Liver (tissue), 3 donors: ENCODE results near the gene DVL1.

Experiments used
- HNF4G ChIP-seq: IDR thresholded peaks from 2 replicates; pipeline ENCODE4 v1.6.1; 2016; ENCODE audit warnings: antibody characterized with exemption
- RAD21 ChIP-seq, 2 donors: IDR thresholded peaks; 2 replicates each; pipeline ENCODE4 v1.6.1; 2016; ENCODE audit warnings: antibody characterized with exemption in 2 of 2, mild to moderate bottlenecking in 2 of 2
- RXRA ChIP-seq, 2 donors: IDR thresholded peaks; 2 replicates each; pipeline ENCODE4 v1.6.1; 2017 to 2018; ENCODE audit warnings: antibody characterized with exemption in 2 of 2, mild to moderate bottlenecking in 1 of 2
- SP1 ChIP-seq: IDR thresholded peaks from 2 replicates; pipeline ENCODE4 v1.6.1; 2018; ENCODE audit warnings: antibody characterized with exemption, mild to moderate bottlenecking
- TAF1 ChIP-seq: conservative IDR thresholded peaks from 2 replicates; pipeline ENCODE4 v1.6.1; 2016; ENCODE audit warnings: antibody characterized with exemption, mild to moderate bottlenecking
- YY1 ChIP-seq: IDR thresholded peaks from 2 replicates; pipeline ENCODE4 v1.6.1; 2016; ENCODE audit warnings: antibody characterized with exemption, mild to moderate bottlenecking
- TF ChIP-seq, protein P1 (sequence below): IDR thresholded peaks from 2 replicates; pipeline ENCODE4 v1.6.1; 2016; ENCODE audit warnings: antibody characterized with exemption
- TF ChIP-seq, protein P2 (sequence below): fragments of 150-350 bp; IDR thresholded peaks from 2 replicates; pipeline ENCODE4 v1.5.1; 2017; ENCODE audit warnings: improper control_type of control experiment, low read depth, low read length; ENCODE audit not compliant: missing input control
- TF ChIP-seq, protein P3 (sequence below): IDR thresholded peaks from 2 replicates; pipeline ENCODE4 v1.6.1; 2016; ENCODE audit warnings: antibody characterized with exemption, mild to moderate bottlenecking
- TF ChIP-seq, protein P4 (sequence below): IDR thresholded peaks from 2 replicates; pipeline ENCODE4 v1.6.1; 2016; ENCODE audit warnings: antibody characterized with exemption
- TF ChIP-seq, protein P5 (sequence below): IDR thresholded peaks from 2 replicates; pipeline ENCODE4 v1.6.1; 2016; ENCODE audit warnings: antibody characterized with exemption
- donor health status: healthy.
- donor health status: healthy.

DNA sequence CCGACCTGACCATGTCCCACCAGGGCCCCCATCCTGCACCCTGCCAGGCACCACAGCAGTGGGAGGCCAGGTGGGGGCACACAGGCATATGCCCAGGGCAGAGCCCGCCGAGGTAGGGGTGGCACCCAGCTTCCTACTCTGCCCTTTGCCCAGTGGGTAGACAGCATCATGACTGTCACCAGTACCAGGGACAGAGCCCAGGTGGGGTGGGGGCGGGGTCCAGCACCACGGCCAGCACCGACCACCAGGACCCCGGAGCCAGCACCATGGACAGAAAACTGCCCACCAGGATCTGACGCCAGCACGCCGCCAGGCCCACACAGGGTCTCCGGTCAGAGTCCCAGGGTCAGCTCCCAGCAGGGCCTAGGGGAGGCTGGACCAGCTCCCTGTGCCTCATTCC, 14.4 kb downstream of the DVL1 start:
- TF ChIP-seq, protein P1, sequence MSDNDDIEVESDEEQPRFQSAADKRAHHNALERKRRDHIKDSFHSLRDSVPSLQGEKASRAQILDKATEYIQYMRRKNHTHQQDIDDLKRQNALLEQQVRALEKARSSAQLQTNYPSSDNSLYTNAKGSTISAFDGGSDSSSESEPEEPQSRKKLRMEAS, result no peak
- TF ChIP-seq, protein P2, sequence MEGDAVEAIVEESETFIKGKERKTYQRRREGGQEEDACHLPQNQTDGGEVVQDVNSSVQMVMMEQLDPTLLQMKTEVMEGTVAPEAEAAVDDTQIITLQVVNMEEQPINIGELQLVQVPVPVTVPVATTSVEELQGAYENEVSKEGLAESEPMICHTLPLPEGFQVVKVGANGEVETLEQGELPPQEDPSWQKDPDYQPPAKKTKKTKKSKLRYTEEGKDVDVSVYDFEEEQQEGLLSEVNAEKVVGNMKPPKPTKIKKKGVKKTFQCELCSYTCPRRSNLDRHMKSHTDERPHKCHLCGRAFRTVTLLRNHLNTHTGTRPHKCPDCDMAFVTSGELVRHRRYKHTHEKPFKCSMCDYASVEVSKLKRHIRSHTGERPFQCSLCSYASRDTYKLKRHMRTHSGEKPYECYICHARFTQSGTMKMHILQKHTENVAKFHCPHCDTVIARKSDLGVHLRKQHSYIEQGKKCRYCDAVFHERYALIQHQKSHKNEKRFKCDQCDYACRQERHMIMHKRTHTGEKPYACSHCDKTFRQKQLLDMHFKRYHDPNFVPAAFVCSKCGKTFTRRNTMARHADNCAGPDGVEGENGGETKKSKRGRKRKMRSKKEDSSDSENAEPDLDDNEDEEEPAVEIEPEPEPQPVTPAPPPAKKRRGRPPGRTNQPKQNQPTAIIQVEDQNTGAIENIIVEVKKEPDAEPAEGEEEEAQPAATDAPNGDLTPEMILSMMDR, result no peak
- TF ChIP-seq HNF4G, result no peak
- no peak for TF ChIP-seq SP1
- TF ChIP-seq, protein P3, sequence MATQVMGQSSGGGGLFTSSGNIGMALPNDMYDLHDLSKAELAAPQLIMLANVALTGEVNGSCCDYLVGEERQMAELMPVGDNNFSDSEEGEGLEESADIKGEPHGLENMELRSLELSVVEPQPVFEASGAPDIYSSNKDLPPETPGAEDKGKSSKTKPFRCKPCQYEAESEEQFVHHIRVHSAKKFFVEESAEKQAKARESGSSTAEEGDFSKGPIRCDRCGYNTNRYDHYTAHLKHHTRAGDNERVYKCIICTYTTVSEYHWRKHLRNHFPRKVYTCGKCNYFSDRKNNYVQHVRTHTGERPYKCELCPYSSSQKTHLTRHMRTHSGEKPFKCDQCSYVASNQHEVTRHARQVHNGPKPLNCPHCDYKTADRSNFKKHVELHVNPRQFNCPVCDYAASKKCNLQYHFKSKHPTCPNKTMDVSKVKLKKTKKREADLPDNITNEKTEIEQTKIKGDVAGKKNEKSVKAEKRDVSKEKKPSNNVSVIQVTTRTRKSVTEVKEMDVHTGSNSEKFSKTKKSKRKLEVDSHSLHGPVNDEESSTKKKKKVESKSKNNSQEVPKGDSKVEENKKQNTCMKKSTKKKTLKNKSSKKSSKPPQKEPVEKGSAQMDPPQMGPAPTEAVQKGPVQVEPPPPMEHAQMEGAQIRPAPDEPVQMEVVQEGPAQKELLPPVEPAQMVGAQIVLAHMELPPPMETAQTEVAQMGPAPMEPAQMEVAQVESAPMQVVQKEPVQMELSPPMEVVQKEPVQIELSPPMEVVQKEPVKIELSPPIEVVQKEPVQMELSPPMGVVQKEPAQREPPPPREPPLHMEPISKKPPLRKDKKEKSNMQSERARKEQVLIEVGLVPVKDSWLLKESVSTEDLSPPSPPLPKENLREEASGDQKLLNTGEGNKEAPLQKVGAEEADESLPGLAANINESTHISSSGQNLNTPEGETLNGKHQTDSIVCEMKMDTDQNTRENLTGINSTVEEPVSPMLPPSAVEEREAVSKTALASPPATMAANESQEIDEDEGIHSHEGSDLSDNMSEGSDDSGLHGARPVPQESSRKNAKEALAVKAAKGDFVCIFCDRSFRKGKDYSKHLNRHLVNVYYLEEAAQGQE, result no peak
- TF ChIP-seq TAF1, result no peak
- no peak for TF ChIP-seq RXRA (IDR thresholded peaks at IDR 0.05)
- TF ChIP-seq RAD21 (IDR thresholded peaks at IDR 0.05), result no peak
- TF ChIP-seq, protein P4, sequence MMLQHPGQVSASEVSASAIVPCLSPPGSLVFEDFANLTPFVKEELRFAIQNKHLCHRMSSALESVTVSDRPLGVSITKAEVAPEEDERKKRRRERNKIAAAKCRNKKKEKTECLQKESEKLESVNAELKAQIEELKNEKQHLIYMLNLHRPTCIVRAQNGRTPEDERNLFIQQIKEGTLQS, result no peak
- TF ChIP-seq YY1, result no peak
- TF ChIP-seq, protein P5, sequence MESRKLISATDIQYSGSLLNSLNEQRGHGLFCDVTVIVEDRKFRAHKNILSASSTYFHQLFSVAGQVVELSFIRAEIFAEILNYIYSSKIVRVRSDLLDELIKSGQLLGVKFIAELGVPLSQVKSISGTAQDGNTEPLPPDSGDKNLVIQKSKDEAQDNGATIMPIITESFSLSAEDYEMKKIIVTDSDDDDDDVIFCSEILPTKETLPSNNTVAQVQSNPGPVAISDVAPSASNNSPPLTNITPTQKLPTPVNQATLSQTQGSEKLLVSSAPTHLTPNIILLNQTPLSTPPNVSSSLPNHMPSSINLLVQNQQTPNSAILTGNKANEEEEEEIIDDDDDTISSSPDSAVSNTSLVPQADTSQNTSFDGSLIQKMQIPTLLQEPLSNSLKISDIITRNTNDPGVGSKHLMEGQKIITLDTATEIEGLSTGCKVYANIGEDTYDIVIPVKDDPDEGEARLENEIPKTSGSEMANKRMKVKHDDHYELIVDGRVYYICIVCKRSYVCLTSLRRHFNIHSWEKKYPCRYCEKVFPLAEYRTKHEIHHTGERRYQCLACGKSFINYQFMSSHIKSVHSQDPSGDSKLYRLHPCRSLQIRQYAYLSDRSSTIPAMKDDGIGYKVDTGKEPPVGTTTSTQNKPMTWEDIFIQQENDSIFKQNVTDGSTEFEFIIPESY, result no peak
